Spleen (tissue), 7 donors: Measurements from ENCODE around the gene HDAC7.

ENCODE experiments used
- CTCF ChIP-seq, 11 experiments: fragments of 200-600 bp in 7 of 11; fragments of 450-650 bp in 4 of 11; sonication (generic) in 4 of 11; IDR thresholded peaks in 8 of 11; conservative IDR thresholded peaks in 3 of 11; 1 replicate in 7 of 11; 2 replicates in 4 of 11; pipeline versions ENCODE4 v1.4.0 to v1.8.0; 2016 to 2021; ENCODE audit warnings: antibody characterized with exemption in 11 of 11, inconsistent platforms in 4 of 11, mild to moderate bottlenecking in 1 of 11
- POLR2AphosphoS5 ChIP-seq, 3 donors: sonication (generic); formaldehyde crosslinking; IDR thresholded peaks; one replicate each; pipeline ENCODE4 v1.5.1; 2017; ENCODE audit warnings: antibody characterized with exemption in 3 of 3
- donor health status: DM: no; HTN: no; CAD: no; lungs with moderate emphysema.
- donor health status: DM: no; HTN: no; CAD: no.
- donor health status: DM: no; HTN: no; CAD: no.

DNA sequence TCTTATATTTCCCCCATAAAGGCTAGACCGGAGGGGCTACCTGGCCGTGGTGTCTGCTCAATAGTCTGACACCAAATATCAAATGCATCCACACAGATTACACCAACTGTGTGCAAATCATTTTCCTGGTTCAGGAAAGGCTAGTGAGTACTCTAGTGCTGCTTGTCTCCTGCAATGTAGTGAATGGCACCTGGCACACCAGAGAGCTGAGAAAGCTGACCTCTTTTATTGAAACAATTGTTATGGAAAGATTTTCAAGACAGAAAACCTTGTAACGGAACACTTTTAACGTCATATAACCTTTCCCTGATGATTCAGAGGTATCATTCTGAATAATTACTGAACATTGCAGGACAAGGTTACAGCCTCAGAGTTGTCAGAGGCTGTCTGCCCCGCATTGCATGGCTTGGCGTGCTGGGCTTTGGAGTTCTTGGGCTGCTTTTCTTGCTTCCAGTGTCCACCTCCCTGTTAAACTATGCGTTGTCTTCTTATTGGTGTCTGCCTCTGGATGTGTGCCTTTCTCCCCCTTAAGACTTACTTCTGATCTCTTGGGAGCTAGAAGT lies 40.7 kb upstream of the HDAC7 start:
- TF ChIP-seq CTCF (IDR thresholded peaks at IDR 0.05 in 8 of 11, conservative IDR thresholded peaks at IDR 0.05 in 3 of 11) = no peak
- no peak for TF ChIP-seq POLR2AphosphoS5 (IDR thresholded peaks at IDR 0.05)
